ENCODE measurements around the gene MPV17L2. TPM values are rescaled to one million over a fixed set of nuclear protein-coding genes. Genes with fewer than 3 reads are reported as not detected.
A peak's percentile ranks its signal among the peaks of the same experiment; 100 is the strongest.

The MPV17L2 gene
- total and polyA plus RNA-seq, 10 of the 15 experiments (the other 5 are each of a cell fraction or from before 2014, with no cell fraction given) = 5.1 to 57.2 (median 22.9) TPM

GRCh38 chr19:18205200-18205892, 12.3 kb downstream of the MPV17L2 start:
- intact Hi-C loops (cut with micrococcal nuclease; ENCODE audit: unreplicated experiment) = loop anchor here (5.0 to 10.0 kb wide), 2 partner anchors 122 to 209 kb away; partner anchors contain the start of gene SSBP4
- in situ Hi-C loops (cut with MboI) = loop anchor here (5.0 kb wide), 1 partner anchor 42 kb away; no protein-coding TSS in a partner anchor
- SMC1A ChIA-PET (ENCODE audit: uncharacterized antibody, unreplicated experiment) = interaction anchor here (0.7 to 9.5 kb wide), 19 partner anchors 11 to 205 kb away, joined by 3 to 121 read pairs (median 4); a partner anchor contains a TSS
- 0 out of 2 replicates have a peak, but pooled peaks have one; percentile 21 for TF ChIP-seq NKRF (conservative IDR thresholded peaks at IDR 0.05)
- TF ChIP-seq NFXL1 (IDR thresholded peaks at IDR 0.05; ENCODE audit: borderline replicate concordance) = no peak
- no peak for TF ChIP-seq ZNF592 (IDR thresholded peaks at IDR 0.05)
- no peak for TF ChIP-seq NR2F1 (conservative IDR thresholded peaks at IDR 0.05)
- peak in 1 of 2 experiments; percentile 61; a peak in 2 of 3 replicates for TF ChIP-seq EGR1 (IDR thresholded peaks at IDR 0.05; ENCODE audit: borderline replicate concordance in 1 of 2, low read depth in 2 of 2, low read length in 2 of 2)
- 0 out of 2 replicates have a peak, but pooled peaks have one; percentile 9 for TF ChIP-seq MXI1 (IDR thresholded peaks at IDR 0.05; ENCODE audit: low read depth, low read length)
- TF ChIP-seq NFIC (IDR thresholded peaks at IDR 0.05; ENCODE audit: low read depth, low read length) = no peak
- no peak for TF ChIP-seq RFX5 (IDR thresholded peaks at IDR 0.05; ENCODE audit: low read depth, low read length)
- no peak for TF ChIP-seq HDGF (IDR thresholded peaks at IDR 0.05)
- TF ChIP-seq STAT3 (IDR thresholded peaks at IDR 0.05; ENCODE audit: low read depth, low read length) = no peak
- TF ChIP-seq CREB1 (IDR thresholded peaks at IDR 0.05; ENCODE audit: low read depth) = 0 out of 2 replicates have a peak, but pooled peaks have one; percentile 38
- no peak for TF ChIP-seq REST (IDR thresholded peaks at IDR 0.05; ENCODE audit: low read depth, low read length)
- TF ChIP-seq SP1 (IDR thresholded peaks at IDR 0.05; ENCODE audit: low read depth, low read length) = no peak

More at GRCh38 chr19:18205200-18205892, 12.3 kb downstream of the MPV17L2 start:
- RAD21 ChIA-PET (ENCODE audit: unreplicated experiment) = interaction anchor here (0.9 to 8.1 kb wide), 14 partner anchors 10 to 142 kb away, joined by 3 to 175 read pairs (median 5); partner anchors contain the start of genes JUND and MPV17L2
- H4K20me1 ChIP-seq (ENCODE audit: control insufficient read depth, insufficient read depth) = no peaks in the 10 kb centered on the region
- peak overlapping the region; percentile 84 for H2AFZ ChIP-seq (ENCODE audit: control insufficient read depth, low read depth, low read length)
- WGBS (ENCODE audit: insufficient coverage, insufficient replicate concordance, low lambda C conversion rate, missing lambda C conversion rate) = 39% methylated on average over 35 of the region's 36 CpGs
- peaks cover 9% of the 10 kb centered on the region for H3K79me2 ChIP-seq (ENCODE audit: control insufficient read depth, insufficient read depth, low read length)
- H3K27ac ChIP-seq (ENCODE audit: control insufficient read depth, insufficient read depth) = peak overlapping the region; percentile 68
- no TSS peak for BruUV-seq (replicated peaks)
- peak overlapping the region; percentile 86 for H3K4me3 ChIP-seq
- CTCF ChIA-PET = interaction anchor here (0.6 to 11.7 kb wide), 17 partner anchors 13 to 250 kb away, joined by 3 to 213 read pairs (median 3); partner anchors contain the start of genes LSM4, MPV17L2 and PDE4C
- H3K4me2 ChIP-seq (ENCODE audit: control insufficient read depth, insufficient read depth) = peak overlapping the region; percentile 62
- no peaks in the 10 kb centered on the region for H3K9me3 ChIP-seq (replicated peaks; ENCODE audit: control insufficient read depth, insufficient read depth, low read length)
- ATAC-seq (peak; percentile 23), FAIRE-seq (no peak), DNase-seq (ENCODE audit: low read depth, low spot score) (no peak)
- H3K27me3 ChIP-seq (replicated peaks in 1 of 2; ENCODE audit: control insufficient read depth in 2 of 2, insufficient read depth in 2 of 2, low read length in 1 of 2) = no peaks in the 10 kb centered on the region
- H3K9ac ChIP-seq (ENCODE audit: control insufficient read depth, insufficient read depth, low read length) = peak overlapping the region; percentile 84
- POLR2A ChIA-PET = interaction anchor here (0.5 to 3.4 kb wide), 19 partner anchors 11 to 212 kb away, joined by 3 to 29 read pairs (median 4); partner anchors contain the start of genes JUND, LSM4, MPV17L2 and PDE4C
- peaks cover 0 to 2% of the 10 kb centered on the region in 2 experiments; a peak in 2 of 4 replicates for H3K36me3 ChIP-seq (ENCODE audit: control insufficient read depth in 2 of 2, insufficient read depth in 2 of 2, low read length in 1 of 2)
- peaks cover 6% of the 10 kb centered on the region for H3K4me1 ChIP-seq (ENCODE audit: control insufficient read depth, insufficient read depth, low read length)

Measured in GM12878 (cell line).